Right lobe of liver (tissue), 6 donors: ENCODE measurements around the gene PRR12. TPM values are rescaled to one million over a fixed set of nuclear protein-coding genes. Genes with fewer than 3 reads are reported as not detected.
A peak's percentile ranks its signal among the peaks of the same experiment; 100 is the strongest.

Experiments
- ATAC-seq, 4 donors: fragments of 200-7000 bp; cut with Tn5 transposase; one replicate each; pipeline ENCODE4 v1.9.1; 2020; ENCODE audit warnings: mild to moderate bottlenecking in 4 of 4, moderate library complexity in 4 of 4
- DNase-seq, 3 donors: peaks; one replicate each; pipeline ENCODE4 v3.0.0-alpha.2; 2020
- H3K27ac ChIP-seq, 3 donors: fragments of 200-600 bp; one replicate each; pipeline ENCODE4 v1.8.0; 2022
- H3K27me3 ChIP-seq, 2 donors: fragments of 200-600 bp; one replicate each; pipeline ENCODE4 v1.8.0; 2022
- H3K36me3 ChIP-seq, 4 donors: fragments of 200-600 bp; sonication (generic) in 1 of 4; one replicate each; pipeline versions ENCODE4 v1.5.1 to v1.8.0; 2017 to 2022; ENCODE audit warnings: control low read depth in 1 of 4
- H3K4me1 ChIP-seq, 4 donors: fragments of 200-600 bp; sonication (generic) in 1 of 4; one replicate each; pipeline versions ENCODE4 v1.5.1 to v1.8.0; 2017 to 2022; ENCODE audit warnings: control low read depth in 1 of 4
- H3K4me3 ChIP-seq, 3 donors: fragments of 200-600 bp; one replicate each; pipeline ENCODE4 v1.8.0; 2022
- H3K9me3 ChIP-seq, 4 donors: fragments of 200-600 bp; sonication (generic) in 1 of 4; one replicate each; pipeline versions ENCODE4 v1.5.1 to v1.8.0; 2017 to 2022; ENCODE audit warnings: control low read depth in 1 of 4
- POLR2A ChIP-seq: fragments of 450-650 bp; IDR thresholded peaks from one replicate; pipeline ENCODE4 v1.6.1; 2017; ENCODE audit warnings: antibody characterized with exemption, mild to moderate bottlenecking
- WGBS: methylation state at CpG from one replicate; pipeline ENCODE4 v1.1.6; 2018; ENCODE audit warnings: low coverage, low lambda C conversion rate; ENCODE audit not compliant: insufficient coverage; ENCODE audit errors: missing lambda C conversion rate; 5-methylcytosine and 5-hydroxymethylcytosine counted together
- intact Hi-C, 2 donors: fragments of 100-400 bp; cut with DNase I; formaldehyde crosslinking; loops; one replicate each; pipeline versions ENCODE4 v1.11.2 to v1.14.1; 2022
- total RNA-seq, 6 experiments: library from RNA; depleted of rRNA in 2 of 6; stranded (reverse); fragments of >200 nt in 2 of 6; fragmentation: NEBNext Ultra II Directional in 3 of 6; extraction: Animal tissue kit (Norgen Biotek cat#: 25700) in 3 of 6; gene quantifications; one replicate each; pipeline versions ENCODE4 v1.1.0 to v1.2.4, GENCODE V29; 2016 to 2023
- TF ChIP-seq, protein P1 (sequence below), 4 donors: fragments of 200-600 bp in 3 of 4; fragments of 450-650 bp in 1 of 4; IDR thresholded peaks; one replicate each; pipeline versions ENCODE4 v1.5.1 to v1.8.0; 2016 to 2022; ENCODE audit warnings: antibody characterized with exemption in 4 of 4, mild to moderate bottlenecking in 2 of 4
- donor health status: DM: no; HTN: yes; CAD: no.
- donor health status: DM: no; HTN: no; CAD: no.
- donor health status: DM: no; HTN: no; CAD: no.
- donor health status: DM: no; HTN: yes; CAD: no.
- donor health status: DM: no; HTN: yes; CAD: no.

PRR12 gene
- total RNA-seq, 6 experiments from 2014 or later, result 4.0 to 8.5 (median 5.5) TPM

DNA sequence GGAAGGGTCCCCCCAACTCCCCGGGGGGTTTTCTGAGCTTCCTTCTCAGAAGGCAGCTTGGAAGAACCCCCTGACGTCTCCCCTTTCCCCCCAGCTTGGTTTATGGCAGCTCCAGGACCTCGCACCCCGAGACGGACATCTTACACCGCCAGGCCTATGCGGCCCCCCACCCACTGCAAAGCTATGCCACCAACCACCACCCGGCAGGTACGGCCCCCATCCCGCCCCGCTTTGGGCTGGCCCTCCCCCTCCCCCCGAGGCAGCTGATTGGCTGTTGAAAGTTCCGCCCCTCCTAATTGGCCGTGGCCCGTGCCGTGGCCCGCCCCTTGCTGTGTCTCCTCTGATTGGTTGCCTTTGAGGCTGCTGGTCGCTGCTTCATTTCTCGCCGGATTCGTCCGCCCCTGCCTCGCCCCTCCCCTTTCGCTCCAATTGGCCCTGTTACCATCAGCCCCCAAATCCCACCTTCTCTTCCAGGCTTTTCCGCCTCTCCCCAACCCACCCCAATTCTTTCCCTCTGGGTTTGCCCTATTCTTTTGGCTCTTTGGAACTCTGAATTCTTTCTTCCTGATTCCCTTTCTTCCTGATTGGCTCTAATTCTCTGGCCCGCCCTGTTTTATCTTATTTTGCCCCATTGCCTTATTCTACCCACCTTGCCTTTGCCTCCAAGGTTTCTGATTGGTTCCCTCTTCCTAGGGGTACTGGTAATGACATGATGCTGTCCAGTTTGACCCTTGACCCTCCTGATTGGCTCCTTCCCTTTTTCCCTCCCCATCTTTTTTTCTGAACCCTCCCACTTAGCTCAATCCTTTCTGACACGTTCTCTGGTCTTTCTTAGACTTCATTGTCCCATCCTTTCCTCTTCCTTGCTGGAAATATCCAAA is 2.5 kb downstream of the PRR12 start:
- TF ChIP-seq POLR2A, result no peak
- TF ChIP-seq, protein P1, sequence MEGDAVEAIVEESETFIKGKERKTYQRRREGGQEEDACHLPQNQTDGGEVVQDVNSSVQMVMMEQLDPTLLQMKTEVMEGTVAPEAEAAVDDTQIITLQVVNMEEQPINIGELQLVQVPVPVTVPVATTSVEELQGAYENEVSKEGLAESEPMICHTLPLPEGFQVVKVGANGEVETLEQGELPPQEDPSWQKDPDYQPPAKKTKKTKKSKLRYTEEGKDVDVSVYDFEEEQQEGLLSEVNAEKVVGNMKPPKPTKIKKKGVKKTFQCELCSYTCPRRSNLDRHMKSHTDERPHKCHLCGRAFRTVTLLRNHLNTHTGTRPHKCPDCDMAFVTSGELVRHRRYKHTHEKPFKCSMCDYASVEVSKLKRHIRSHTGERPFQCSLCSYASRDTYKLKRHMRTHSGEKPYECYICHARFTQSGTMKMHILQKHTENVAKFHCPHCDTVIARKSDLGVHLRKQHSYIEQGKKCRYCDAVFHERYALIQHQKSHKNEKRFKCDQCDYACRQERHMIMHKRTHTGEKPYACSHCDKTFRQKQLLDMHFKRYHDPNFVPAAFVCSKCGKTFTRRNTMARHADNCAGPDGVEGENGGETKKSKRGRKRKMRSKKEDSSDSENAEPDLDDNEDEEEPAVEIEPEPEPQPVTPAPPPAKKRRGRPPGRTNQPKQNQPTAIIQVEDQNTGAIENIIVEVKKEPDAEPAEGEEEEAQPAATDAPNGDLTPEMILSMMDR (IDR thresholded peaks at IDR 0.05), result no peak
- Histone ChIP-seq H3K36me3 (peaks cover 0 to 22% (median 1%) of the 10 kb centered on the region in 4 donors), H3K4me1 (peaks cover 0 to 4% (median 0%) of the 10 kb centered on the region in 4 donors), H3K27ac (peak overlapping the region in 1 of 3 donors; percentile 19), H3K9me3 (no peaks in the 10 kb centered on the region), H3K27me3 (no peaks in the 10 kb centered on the region), H3K4me3 (no peak overlapping the region)
- intact Hi-C loops, result loop anchor here in 1 of 2 donors (10.0 kb wide), 1 partner anchor 71 kb away; the partner anchor contains the start of genes BCL2L12 and IRF3
- 35% methylated on average over 20 of the region's 27 CpGs for WGBS
- ATAC-seq (peak; percentile 17 to 31 (median 19)), DNase-seq (peak; percentile 84 to 89 (median 84))

DNA sequence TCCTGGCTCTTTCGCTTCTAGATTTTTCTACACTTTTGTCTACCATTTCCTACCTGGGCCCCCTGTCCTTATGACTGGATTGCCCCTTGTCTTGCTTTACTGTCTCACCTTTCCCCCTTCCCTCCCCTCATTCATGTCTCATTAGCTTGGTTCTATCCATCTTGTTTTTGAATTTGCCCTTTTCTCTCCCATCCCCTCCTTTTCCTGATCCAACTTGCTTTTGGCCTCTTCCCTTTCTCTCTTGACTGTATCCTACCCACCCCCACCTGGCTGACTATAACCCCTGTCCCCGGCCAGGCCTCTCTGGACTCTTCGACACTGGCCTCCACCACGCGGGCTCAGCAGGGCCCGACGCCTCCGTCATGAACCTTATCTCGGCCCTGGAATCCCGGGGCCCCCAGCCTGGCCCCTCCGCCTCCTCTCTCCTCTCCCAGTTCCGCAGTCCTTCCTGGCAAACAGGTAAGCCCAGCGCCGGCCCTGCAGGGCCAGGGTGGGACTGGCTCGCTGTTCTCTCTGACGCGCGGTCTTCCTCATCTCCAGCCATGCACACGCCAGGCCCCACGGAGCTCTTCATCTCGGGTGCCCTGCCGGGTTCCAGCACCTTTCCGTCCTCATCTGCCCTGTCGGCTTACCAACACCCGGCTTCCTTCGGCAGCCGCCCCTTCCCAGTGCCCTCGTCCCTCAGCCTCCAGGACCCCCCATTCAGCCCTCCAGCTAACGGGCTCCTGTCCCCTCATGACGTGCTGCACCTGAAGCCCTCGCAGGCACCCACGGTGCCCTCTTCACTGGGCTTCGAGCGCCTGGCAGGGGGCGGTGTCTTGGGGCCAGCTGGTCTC is 3.4 kb downstream of the PRR12 start:
- no peak for DNase-seq
- Histone ChIP-seq H3K27me3 (no peaks in the 10 kb centered on the region), H3K9me3 (no peaks in the 10 kb centered on the region), H3K4me3 (no peak overlapping the region), H3K36me3 (peaks cover 0 to 26% (median 4%) of the 10 kb centered on the region in 4 donors), H3K27ac (no peak overlapping the region), H3K4me1 (peaks cover 0 to 4% (median 0%) of the 10 kb centered on the region in 4 donors)
- intact Hi-C loops, result loop anchor here in 1 of 2 donors (10.0 kb wide), 1 partner anchor 70 kb away; the partner anchor contains the start of genes BCL2L12 and IRF3
- WGBS, result 90% methylated on average over 27 of the region's 35 CpGs
- ATAC-seq, result no peak
- TF ChIP-seq, protein P1 (IDR thresholded peaks at IDR 0.05), result no peak
- no peak for TF ChIP-seq POLR2A

DNA sequence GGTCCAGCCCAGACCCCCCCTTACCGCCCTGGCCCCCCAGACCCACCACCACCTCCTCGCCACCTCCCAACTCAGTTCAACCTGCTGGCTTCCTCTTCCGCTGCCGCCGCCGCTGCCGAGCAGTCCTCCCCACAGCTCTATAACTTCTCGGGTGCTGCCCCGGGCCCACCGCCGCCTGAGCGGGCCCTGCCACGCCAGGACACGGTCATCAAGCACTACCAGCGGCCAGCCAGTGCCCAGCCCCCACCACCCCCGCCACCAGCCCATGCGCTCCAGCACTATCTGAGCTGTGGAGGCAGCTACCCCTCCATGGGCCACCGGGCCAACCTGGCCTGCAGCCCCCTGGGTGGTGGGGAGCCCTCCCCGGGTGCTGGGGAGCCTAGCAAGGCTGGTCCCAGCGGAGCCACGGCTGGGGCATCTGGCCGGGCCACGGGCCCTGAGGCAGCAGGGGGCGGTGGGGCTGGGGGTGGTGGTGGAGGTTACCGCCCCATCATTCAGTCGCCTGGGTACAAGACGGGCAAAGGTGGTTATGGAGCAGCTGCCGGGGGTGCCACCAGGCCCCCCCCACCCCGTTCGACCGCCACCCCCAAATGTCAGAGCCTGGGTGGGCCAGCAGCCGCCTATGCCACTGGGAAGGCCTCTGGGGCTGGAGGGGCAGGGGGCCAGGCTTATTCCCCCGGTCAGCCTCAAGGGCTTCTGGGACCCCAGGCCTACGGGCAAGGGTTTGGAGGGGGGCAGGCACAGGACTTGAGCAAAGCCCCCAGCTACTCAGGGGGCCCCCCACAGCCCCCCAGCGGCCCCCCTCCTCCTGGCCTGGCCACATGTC is 4.2 kb downstream of the PRR12 start:
- Histone ChIP-seq H3K27ac (no peak overlapping the region), H3K9me3 (no peaks in the 10 kb centered on the region), H3K4me1 (peaks cover 0 to 4% (median 0%) of the 10 kb centered on the region in 4 donors), H3K27me3 (no peaks in the 10 kb centered on the region), H3K4me3 (no peak overlapping the region), H3K36me3 (peaks cover 0 to 32% (median 9%) of the 10 kb centered on the region in 4 donors)
- DNase-seq, result no peak
- WGBS, result 87% methylated on average over 11 of the region's 35 CpGs
- TF ChIP-seq, protein P1 (IDR thresholded peaks at IDR 0.05), result no peak
- no peak for TF ChIP-seq POLR2A
- intact Hi-C loops, result loop anchor here in 1 of 2 donors (10.0 kb wide), 1 partner anchor 70 kb away; the partner anchor contains the start of genes BCL2L12 and IRF3
- ATAC-seq, result no peak
